HG03139 (cell line): ENCODE results near the gene PTPRD.
A peak's percentile ranks its signal among the peaks of the same experiment; 100 is the strongest.
"Not testable (repeated sequence)": the region's sequence is repeated elsewhere in the genome, so short reads cannot be mapped to it uniquely, and the experiment has no call there.

Source experiments
- ATAC-seq: cut with Tn5 transposase; IDR thresholded peaks from one replicate; pipeline ENCODE4 v1.9.1; 2021; ENCODE audit not compliant: unreplicated experiment

Gene PTPRD

DNA sequence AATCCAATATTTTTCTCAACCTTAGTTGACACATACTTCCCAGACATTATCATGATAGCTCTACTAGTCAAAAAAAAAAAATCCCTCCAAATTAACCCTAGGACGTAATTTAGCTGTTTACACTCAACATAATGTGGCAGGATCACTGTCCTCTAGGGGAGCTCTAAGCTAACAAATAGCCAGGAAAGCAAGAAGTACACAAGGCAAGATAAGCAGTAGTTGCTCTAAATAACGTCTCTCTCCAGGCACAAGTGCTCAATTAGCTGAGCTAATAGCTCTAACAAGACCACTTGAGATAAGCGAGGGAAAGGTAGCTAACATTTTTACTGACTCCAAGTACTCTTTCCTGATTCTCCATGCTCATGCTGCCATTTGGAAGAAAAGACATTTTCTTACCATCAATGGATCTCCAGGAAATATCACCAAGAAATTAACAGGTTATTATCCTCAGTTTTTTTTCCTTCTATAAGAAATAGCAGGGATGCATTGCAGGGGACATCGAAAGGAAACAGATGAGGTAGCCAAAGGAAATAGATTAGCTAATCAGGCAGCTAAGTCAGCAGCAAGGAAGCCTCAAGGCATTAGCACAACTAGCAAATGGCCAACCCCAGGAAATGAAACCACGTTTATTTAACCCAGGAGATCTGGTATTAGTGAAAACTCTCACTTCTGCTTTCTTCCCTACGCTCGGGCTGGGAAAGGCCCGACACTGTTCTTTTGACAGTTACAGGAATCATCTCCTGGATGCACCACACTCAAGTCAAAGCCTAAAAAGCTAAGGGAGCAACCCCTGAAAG is 614.1 kb downstream of the PTPRD start:
- ATAC-seq: no peak

DNA sequence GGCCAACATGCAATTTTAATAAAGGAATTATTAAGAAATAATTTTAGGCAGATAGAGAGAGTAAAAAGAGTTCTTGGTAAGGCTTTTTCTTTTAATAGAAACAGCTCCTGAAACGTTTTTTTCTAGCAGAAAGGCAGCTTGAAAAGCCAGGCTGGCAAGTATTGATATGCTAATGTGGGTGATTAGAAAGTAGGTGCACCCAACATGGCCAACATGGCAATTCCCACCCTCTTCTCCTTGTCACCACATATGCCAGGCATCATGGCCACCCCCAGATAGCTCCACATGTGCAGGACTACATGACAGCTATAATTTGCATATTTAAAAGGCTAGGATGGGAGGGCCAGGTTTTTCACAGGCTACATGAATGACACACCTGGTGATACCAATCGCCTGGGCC is 615.2 kb downstream of the PTPRD start:
- no peak for ATAC-seq

DNA sequence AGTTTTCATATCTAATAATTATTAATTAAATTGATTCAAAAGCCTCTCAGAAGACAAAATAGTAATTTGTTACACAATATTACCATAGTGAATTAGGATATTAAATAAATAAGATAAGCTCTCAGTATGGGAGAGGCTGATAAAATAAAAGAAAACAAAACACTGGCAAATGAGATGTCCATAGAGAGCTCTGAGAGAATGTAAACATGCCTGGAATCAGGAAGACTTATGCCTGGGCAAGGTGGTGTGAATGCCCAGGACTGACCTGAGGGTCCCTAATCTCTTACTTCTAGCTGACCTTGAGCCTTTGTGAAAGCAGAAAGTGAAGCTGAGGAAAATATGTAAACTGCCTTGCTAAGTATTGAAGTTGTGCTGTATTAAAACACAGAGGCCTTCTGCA is 616.5 kb downstream of the PTPRD start:
- no peak for ATAC-seq

DNA sequence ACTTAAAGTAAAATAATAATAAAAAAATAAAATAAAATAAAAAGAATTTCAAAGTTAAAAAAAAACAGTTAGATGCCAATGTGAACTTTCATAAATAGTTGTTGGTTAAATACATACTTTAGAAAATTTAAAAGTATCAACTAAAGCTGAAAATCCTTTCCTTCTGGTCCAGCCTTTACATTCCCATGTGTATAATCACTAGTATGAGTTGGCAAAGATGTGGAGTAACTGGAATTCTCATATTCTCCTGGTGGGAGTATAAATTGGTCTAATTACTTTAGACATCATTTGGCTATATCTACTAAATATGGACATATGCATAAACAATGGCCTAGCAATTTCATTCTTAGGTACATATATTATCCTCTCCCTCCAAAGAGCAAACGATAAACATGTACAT is 619.9 kb downstream of the PTPRD start:
- ATAC-seq: no peak

DNA sequence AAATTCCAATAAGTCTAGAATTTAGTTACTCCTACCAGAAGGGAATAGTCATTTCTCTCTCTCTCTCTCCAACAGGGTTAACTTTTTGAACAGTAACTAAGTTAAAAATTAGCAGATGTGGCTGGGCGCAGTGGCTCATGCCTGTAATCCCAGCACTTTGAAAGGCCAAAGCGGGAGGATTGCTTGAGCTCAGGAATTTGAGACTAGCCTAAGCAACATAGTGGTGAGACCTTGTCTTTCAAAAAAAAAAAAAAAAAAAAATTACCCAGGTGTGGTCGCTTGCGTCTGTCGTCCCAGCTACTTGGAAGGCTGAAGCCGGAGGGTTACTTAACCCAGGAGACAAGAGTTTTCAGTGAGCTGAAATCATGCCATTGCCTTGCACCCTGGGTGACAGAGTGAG is 639.7 kb downstream of the PTPRD start:
- no peak for ATAC-seq

DNA sequence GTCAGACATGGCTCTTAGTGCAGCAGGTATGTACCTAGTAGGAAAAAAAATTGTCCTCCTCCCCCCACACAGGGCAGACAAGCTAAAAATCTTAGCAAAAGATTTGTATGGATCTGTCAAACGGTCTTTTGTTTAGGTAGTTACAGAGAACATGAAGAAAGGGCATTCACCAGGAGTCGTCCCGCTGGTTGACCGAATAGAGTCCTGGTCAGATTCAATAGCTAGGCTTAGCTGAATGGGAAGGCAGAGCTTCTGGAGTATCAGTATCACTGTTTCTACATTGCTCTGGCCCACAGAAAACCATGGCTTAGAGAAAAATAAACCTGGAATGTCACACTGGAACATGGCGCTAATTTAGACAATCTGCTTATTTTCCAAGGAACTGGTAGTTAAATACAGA is 642.3 kb downstream of the PTPRD start:
- no peak for ATAC-seq

DNA sequence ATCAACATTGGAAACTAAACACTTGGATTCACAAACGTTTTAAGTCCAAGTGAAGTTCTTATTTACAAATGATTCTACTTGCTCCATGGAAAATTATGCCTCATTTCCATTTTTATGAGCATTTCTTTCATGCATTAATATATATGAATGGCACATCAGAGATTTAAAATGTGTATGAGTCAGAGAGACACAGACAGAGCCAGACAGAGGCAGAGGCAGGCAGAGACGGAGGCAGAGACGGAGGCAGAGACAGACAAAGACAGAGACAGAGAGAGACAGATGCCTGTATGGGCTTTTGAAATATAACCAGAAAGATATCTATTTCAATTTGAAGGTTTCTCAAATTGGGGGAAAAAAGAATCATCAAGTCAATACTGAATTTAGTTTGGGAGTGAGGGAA is 649.0 kb downstream of the PTPRD start:
- no peak for ATAC-seq

DNA sequence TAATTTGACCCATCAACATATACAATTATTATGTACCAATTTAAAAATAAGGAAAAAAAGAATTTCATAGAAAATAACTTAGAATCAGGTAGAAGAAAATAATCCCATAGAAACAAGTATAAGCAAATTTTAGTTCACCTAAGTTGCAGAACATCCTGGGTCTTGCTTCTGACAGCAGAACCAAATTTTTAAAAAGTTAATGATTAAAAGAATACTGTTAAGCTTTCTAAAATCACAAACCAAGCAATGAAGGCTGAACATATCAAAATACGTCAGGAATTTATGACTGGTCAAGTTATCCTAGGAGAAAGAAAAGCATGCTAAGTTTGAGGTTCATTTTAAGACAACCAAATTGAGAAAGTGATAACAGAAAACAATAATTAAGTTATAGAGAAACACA is 650.9 kb downstream of the PTPRD start:
- no peak for ATAC-seq

DNA sequence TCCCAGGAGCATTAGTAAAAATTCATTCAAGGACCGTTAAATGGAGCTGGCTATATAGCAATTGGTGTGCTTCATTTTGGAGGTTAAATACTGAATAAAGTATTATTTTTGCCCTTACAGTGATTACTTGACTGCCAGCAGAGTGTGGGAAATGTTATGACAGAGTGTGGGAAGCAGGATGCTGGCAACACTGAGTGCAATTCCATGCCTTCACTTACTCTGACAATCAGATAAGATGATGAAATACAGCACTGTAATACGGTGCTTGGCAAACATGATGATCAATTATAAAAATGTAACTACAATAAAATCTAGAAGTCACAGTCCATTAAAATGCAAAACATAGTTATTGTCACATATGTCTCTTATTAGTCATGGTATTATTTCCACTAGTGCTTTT is 651.3 kb downstream of the PTPRD start:
- ATAC-seq: no peak

DNA sequence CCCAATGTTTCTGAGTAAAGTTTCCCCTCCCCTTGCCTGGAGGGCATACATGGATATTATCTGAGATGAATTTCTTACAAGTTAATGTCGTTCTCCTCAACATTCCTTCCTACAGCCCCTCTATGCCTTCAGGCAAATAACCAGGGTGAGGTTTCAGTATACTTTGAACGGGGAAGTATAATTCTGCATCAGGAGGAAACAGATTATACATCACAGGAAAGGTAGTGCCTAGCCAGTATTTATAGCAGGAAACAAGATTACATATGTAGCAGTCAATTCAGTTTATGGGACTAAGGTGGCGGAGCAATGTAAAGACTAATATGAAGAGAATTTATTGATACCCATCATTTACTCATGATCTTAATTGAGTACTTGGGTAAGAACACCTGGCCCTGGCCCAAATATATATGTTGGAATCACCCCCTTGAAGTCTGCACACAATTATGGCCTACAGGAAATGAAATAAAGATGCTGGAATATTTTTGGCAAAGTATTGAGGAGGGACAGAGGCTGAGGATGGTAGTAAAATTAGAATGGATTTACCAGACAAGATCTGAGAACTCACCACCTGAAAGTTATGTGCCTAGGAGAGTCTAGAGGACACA is 661.1 kb downstream of the PTPRD start:
- no peak for ATAC-seq

DNA sequence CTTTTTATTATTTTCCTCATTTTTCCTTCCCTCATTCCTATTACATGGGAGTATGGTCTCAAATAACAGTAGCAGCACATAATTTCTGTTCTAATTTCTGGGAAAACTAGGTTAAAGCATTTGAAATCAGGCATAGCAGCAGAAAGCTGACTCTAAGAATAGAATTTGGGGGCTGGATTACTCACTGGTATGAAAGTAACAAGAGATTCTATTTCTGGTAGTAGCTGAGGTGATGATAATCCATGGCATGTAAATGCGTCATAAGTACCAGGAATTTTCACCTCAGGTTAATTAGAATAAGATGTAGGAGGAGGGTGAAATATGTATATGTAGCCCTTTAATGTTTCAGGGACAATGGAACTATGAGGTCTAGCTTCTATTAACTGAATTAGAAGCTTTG is 662.0 kb downstream of the PTPRD start:
- no peak for ATAC-seq

DNA sequence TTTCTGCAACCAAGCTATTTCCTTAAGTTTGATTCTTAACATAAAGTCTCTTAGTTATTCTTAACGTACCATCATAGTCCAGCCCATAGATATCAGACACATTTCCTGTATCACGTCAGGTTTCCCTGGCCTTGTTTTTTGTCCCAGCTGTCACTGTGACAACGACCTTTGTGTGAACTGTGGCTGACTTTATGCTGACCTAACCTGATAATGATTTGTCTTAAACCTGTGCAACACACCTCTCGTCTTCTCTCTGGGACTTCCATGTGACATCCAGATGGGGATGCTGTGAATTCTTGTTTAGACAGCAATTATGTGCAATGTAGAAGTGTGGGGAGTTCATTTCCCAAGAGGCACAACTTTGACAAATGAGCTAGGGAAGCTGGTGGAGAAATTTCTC is 662.8 kb downstream of the PTPRD start:
- ATAC-seq: no peak

DNA sequence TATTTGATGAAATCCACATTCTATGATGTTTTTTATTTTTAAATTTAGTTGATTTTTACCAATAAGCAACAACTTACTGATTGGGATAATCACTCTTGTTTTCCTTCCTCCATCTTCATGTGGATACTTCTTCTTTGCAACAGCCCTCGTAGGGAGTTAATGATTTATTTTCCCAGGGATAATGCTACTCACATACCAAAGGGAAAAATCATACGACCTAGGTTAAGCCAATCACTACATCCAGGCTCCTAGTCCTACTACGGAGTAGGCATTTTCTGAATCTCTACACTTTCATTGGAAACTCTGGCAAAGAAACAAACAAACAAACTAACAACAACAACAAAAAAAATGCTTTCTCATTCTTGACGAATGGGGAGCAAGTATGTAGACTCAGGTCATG is 663.4 kb downstream of the PTPRD start:
- no peak for ATAC-seq

DNA sequence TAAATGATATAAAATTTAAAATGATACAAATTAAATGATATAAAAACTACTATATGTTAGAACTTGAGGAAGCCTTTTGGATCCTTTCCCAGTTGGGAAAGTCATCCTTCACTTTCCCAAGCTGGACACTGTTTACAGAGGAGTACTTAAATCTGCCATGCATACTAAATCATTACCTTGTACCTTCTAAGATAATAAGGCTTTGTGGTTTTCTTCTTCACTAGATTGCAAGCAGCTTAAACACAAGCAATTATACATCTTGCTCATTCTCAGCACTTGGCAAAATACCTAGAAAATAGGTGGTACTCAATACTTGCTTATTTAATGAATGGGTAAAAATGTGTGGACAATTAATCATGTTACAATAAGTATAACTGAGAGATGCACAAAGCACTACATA is 666.8 kb downstream of the PTPRD start:
- ATAC-seq: no peak

DNA sequence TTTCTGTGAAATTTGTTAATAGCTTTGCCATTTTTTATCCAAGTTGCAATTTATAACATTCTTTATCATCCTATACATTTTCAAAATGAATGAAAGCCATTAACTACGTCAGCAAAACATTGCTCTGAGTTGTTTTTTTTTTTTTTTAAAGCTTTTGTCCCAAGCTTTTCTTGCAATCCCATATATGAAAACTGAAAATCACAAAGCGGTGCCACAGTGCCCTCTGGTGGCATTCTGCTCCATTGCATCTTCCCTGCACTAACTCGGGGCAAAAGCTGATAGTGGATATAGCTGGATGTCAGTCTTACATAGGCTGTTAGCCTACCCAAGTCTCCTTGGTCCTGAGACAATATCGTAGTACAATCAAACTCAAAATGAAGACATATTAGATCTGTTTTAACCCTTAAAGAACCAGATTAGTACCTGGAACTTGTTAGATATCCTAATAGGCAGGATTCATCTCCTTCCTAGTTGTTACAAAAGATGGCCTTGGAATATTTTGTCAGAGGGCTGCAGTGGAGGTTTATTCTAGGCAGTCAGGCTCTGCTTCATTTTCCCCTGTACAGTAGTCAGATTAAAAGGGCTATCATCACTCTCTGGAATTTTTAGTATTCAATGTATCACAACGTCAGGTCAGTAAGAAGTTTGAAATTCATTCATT is 669.9 kb downstream of the PTPRD start:
- peak; percentile 79 for ATAC-seq

DNA sequence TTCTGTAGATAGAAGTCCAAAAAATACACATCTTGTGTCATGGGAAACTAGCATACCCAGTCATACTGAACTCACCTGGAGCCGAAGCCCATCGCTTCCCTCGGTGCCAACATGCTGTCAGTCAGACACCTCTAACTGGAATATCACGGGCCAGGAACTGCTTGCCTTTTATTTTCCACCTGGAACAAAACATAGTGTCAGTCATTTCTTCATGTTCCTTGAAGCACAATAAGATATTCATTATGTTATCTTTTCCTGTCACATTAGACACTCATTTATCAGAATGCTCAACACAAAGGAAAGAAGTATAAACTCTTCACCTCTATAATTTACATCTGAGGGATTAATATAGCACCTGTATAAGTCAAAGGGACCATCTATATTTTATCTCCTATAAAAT is 674.4 kb downstream of the PTPRD start:
- no peak for ATAC-seq

DNA sequence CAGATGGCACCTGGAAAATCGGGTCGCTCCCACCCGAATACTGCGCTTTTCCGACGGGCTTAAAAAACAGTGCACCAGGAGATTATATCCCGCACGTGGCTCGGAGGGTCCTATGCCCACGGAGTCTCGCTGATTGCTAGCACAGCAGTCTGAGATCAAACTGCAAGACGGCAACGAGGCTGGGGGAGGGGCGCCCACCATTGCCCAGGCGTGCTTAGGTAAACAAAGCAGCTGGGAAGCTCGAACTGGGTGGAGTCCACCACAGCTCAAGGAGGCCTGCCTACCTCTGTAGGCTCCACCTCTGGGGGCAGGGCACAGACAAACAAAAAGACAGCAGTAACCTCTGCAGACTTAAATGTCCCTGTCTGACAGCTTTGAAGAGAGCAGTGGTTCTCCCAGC is 681.3 kb downstream of the PTPRD start:
- not testable (repeated sequence) for ATAC-seq

DNA sequence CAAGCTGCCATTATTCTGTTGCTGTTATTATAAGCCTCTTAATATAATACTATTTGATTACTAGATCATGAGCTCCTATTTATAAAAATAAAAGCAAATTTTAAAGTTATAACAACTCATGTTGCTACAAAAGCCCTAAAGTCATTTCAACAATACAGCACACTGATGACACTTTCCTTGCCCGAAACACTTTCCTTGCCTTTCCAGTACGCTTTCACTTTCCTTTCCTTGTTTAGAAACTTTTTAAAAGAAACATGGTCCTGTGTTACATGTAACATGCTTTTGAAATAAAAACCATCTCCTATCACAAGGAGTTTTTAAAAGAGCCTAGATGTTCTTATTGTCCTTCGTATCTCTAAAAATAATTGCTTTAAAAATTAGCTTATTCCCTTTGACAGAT is 688.4 kb downstream of the PTPRD start:
- ATAC-seq: peak; percentile 94

DNA sequence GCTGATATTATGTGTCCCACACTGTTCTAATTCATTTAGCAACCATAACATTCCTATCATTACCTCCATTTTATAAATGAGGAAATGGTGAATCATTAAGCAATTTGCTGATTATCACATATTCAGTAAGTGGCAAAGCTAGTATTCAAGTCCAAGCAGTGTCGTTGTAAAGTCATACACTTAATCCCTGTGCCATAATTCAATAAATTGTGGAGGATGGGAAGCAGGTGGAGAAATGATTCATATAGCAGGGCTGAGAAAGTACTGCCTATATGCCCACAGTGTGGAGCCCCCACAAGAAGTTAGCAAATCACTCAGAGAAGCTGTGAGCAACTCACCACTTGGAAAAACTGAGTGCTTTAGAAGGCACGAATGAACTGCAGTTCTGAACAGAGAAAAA is 691.0 kb downstream of the PTPRD start:
- no peak for ATAC-seq

DNA sequence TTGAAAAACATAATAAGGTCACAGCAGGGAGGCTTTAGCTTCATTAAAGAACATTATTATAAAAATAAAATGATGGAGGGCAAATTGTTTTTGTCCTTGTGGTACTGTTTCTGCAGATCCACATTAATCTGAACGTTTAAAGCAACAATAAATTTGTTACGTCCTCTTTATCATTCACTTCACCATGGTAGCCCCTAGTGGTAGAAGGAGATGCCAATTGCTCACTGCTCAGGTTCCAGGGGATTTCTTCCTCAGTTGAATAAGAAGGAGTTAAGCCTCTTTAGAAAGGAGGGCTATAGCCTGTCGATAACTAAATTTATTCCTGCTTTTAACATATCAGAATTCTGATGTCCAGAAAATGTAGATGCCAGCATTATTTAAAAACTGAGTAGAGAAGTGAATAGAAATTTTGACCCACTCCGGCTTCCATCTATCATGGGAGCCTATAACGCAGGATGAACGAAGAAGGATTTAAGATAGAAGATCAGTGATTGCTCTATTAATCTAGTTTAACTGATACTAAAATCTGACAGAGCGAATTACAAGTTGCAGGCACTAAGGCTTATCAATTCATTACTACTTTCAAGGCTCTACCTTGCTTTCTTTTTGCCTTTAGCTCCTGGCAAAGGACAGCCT is 692.3 kb downstream of the PTPRD start:
- no peak for ATAC-seq

DNA sequence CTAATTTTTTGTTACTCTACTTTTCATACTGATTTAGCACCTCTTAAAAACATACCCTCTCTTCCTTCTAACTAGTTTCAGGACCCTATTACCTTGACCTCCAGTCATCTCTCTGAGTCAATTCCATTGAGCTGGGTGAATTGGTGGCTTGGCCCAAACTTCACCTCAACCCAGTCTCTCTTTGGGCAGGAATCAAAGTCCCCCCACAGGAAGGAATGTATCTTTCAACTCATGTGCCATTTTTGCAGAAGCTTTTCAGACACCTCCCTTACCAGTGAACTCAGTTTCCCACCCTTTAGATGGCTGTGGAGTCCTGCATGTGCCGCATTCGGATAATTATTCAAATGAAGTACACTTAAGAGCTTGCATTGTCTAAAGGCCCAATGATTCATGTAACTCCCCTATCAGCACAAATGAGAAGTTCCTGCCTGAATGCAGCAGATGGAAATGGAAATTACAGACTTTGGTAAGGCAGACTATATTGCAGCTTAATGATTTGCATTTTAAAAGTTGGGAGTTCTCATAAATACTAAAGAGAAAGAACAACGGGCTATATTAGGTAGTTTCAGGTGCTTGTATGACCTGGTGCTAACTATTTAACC is 693.5 kb downstream of the PTPRD start:
- ATAC-seq: no peak

DNA sequence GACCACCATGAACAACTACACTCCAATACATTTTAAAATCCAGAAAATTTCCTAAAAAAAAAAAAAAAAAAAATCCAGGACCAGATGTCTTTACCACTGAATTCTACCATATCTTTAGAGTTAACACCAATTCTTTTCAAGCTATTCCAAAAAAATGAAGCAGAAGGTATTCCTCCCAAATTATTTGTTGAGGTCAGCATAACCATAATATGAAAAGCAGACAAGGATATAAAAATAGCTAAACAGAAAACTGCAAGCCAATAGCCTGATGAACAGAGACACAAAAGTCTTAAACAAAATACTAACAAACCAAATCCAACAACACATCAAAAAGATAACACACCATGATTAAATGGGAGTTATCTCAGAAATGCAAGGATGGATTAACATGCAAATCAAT is 695.4 kb downstream of the PTPRD start:
- ATAC-seq: no peak
